DOHH2 (cell line): ENCODE measurements around the gene ST6GALNAC1.

Experiments
- H3F3A ChIP-seq: fragments of 200-600 bp; sonication (generic), shearing (Covaris generic); 2 replicates; pipeline ENCODE4 v1.6.0; 2016; ENCODE audit warnings: antibody characterized with exemption, mild to moderate bottlenecking; ENCODE audit not compliant: control insufficient read depth, insufficient read depth
- H3K27ac ChIP-seq: fragments of 200-600 bp; sonication (generic); 2 replicates; pipeline ENCODE4 v1.5.1; 2014; ENCODE audit warnings: low read depth, mild to moderate bottlenecking, low read length, moderate library complexity
- H3K27me3 ChIP-seq: fragments of 200-600 bp; sonication (generic); 2 replicates; pipeline ENCODE4 v1.6.1; 2014; ENCODE audit warnings: mild to moderate bottlenecking, low read length, mixed read lengths; ENCODE audit not compliant: control insufficient read depth
- H3K36me3 ChIP-seq: fragments of 200-600 bp; sonication (generic); 2 replicates; pipeline ENCODE4 v1.6.1; 2014; ENCODE audit warnings: mild to moderate bottlenecking, low read length, moderate library complexity, mixed read lengths; ENCODE audit not compliant: control insufficient read depth
- H3K4me1 ChIP-seq: fragments of 200-600 bp; sonication (generic); 2 replicates; pipeline ENCODE4 v1.6.1; 2014; ENCODE audit warnings: mild to moderate bottlenecking, low read length, mixed read lengths; ENCODE audit not compliant: control insufficient read depth
- H3K4me2 ChIP-seq: fragments of 200-600 bp; sonication (generic); 2 replicates; pipeline ENCODE4 v1.6.0; 2014; ENCODE audit warnings: mild to moderate bottlenecking, low read length, moderate library complexity
- H3K4me3 ChIP-seq: fragments of 200-600 bp; sonication (generic); 2 replicates; pipeline ENCODE4 v1.5.1; 2014; ENCODE audit warnings: mild to moderate bottlenecking, low read length, mixed read lengths
- H3K79me2 ChIP-seq: fragments of 200-600 bp; sonication (generic); 2 replicates; pipeline ENCODE4 v1.6.1; 2014; ENCODE audit warnings: mild to moderate bottlenecking, low read length, mixed read lengths; ENCODE audit not compliant: control insufficient read depth
- H3K9me2 ChIP-seq: fragments of 200-600 bp; sonication (generic); replicated peaks from 2 replicates; pipeline ENCODE4 v1.6.1; 2014; ENCODE audit warnings: mild to moderate bottlenecking, low read length, mixed read lengths; ENCODE audit not compliant: control insufficient read depth
- H3K9me3 ChIP-seq: fragments of 200-600 bp; sonication (generic); 2 replicates; pipeline ENCODE4 v1.6.1; 2014; ENCODE audit warnings: antibody characterized with exemption, low read length, mixed read lengths; ENCODE audit not compliant: control insufficient read depth, insufficient read depth
- H4K20me1 ChIP-seq: fragments of 200-600 bp; sonication (generic); 2 replicates; pipeline ENCODE4 v1.6.0; 2014; ENCODE audit warnings: low read depth, mild to moderate bottlenecking, antibody characterized with exemption, low read length, moderate library complexity; ENCODE audit not compliant: control insufficient read depth, insufficient read depth
- EZH2phosphoT487 ChIP-seq: fragments of 200-600 bp; sonication (generic); IDR thresholded peaks from 2 replicates; pipeline ENCODE4 v1.6.1; 2017; ENCODE audit warnings: borderline replicate concordance, mild to moderate bottlenecking, antibody characterized with exemption, low read length, moderate library complexity, mixed read lengths
- TF ChIP-seq, protein P1 (sequence below): fragments of 200-600 bp; sonication (generic); IDR thresholded peaks from one replicate; pipeline ENCODE4 v1.5.1; 2014; ENCODE audit warnings: antibody characterized with exemption, mild to moderate bottlenecking, low read depth, low read length; ENCODE audit not compliant: poor library complexity, severe bottlenecking

The ST6GALNAC1 gene

DNA sequence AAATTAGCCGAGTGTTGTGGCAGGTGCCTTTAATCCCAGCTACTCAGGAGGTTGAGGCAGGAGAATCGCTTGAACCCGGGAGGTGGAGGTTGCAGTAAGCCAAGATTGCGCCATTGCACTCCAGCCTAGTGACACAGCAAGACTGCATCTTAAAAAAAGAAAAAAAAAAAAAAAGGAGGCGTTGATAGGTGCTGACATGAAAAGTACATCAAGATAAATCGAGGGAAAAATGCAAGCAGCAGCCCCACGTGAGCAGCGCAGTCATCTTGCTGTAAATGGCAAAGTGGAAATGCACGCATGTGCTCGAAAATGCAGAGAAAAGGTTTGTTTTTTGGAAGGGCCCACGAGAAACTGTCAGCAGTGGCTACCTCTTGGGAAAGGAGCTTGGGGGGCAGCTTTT is 46.3 kb upstream of the ST6GALNAC1 start:
- H3K36me3 ChIP-seq: no peaks in the 10 kb centered on the region
- H3K4me3 ChIP-seq: no peak overlapping the region
- no peak overlapping the region for H3K4me2 ChIP-seq
- H3K9me2 ChIP-seq: no peaks in the 10 kb centered on the region
- no peak for TF ChIP-seq EZH2phosphoT487
- TF ChIP-seq, protein P1, sequence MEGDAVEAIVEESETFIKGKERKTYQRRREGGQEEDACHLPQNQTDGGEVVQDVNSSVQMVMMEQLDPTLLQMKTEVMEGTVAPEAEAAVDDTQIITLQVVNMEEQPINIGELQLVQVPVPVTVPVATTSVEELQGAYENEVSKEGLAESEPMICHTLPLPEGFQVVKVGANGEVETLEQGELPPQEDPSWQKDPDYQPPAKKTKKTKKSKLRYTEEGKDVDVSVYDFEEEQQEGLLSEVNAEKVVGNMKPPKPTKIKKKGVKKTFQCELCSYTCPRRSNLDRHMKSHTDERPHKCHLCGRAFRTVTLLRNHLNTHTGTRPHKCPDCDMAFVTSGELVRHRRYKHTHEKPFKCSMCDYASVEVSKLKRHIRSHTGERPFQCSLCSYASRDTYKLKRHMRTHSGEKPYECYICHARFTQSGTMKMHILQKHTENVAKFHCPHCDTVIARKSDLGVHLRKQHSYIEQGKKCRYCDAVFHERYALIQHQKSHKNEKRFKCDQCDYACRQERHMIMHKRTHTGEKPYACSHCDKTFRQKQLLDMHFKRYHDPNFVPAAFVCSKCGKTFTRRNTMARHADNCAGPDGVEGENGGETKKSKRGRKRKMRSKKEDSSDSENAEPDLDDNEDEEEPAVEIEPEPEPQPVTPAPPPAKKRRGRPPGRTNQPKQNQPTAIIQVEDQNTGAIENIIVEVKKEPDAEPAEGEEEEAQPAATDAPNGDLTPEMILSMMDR: no peak
- no peaks in the 10 kb centered on the region for H3F3A ChIP-seq
- no peak overlapping the region for H3K27ac ChIP-seq
- peaks cover 7% of the 10 kb centered on the region; the same call in 1 of the 2 replicates for H3K27me3 ChIP-seq
- H3K4me1 ChIP-seq: no peaks in the 10 kb centered on the region
- H3K9me3 ChIP-seq: no peaks in the 10 kb centered on the region
- no peaks in the 10 kb centered on the region for H4K20me1 ChIP-seq
- no peaks in the 10 kb centered on the region for H3K79me2 ChIP-seq

DNA sequence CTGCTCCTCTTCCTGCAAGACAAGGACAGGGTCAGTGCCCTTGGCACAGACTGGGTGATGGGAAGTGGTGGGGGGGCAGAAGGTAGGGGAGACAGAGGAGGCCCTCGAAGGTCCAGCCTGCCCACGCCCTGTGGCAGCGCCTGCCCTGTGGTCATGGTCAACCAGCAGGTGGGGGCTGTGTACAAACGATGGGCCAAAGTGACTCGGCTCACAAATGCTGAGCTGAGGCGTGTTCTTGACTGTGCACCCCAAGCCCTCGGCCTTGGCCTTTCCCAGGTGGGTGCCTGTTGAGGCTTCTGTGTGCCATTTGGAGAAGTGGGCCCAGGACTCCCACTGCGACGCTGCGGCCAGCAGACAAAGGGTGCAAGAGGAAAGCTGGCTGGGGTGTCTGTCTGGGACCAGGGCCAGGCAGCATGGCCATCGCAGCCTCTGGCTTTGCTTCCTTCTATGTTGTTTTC is 44.6 kb upstream of the ST6GALNAC1 start:
- Histone ChIP-seq H3K4me1 (no peaks in the 10 kb centered on the region), H3K27me3 (peaks cover 7% of the 10 kb centered on the region; the same call in 1 of the 2 replicates), H3K4me2 (no peak overlapping the region), H3K36me3 (no peaks in the 10 kb centered on the region), H3K27ac (no peak overlapping the region), H3K9me3 (no peaks in the 10 kb centered on the region), H3K9me2 (no peaks in the 10 kb centered on the region), H3K4me3 (no peak overlapping the region), H3F3A (no peaks in the 10 kb centered on the region), H4K20me1 (no peaks in the 10 kb centered on the region), H3K79me2 (no peaks in the 10 kb centered on the region)
- no peak for TF ChIP-seq EZH2phosphoT487
- TF ChIP-seq, protein P1: no peak

DNA sequence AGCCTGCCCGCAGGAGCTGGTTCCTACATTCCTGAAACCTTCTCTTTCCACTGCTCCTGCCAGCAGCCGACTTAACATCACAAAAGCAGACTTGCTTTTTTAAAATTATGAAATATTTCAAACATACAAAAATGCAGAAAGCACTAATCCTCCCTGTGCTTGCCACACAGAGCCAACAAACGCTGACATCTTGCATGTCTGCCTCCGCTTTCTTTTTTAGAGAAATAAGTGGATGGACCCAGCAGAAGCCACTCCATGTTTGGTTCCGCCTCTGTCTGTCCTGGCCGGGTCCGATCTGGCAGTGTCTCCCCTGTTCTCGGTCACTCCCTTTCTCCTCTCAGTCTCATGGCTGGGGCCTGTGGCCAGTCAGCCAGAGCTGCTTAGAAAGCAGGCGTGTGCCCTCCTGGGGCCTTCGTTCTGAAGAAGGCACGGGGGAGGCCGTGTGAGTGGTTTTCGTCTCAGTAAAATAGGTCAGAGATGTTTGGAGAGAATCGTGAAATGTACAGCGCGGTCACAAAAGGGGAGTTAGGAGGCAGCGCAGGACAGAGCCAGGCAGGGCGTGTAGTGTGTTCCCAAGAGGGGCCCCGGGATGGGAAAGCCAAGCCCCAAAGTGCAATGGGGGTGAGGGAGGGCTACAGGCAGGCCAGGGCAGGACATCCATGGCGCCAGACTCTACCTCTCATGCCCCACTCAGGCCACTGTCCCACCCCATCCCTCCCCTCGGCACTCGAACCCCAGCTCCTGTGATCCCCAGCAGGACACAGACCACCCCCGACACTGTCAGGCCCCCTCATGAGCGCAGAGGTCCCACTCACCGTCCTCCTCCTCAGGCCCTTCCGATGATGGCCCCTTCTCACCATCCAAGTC is 44.0 kb upstream of the ST6GALNAC1 start:
- Histone ChIP-seq H3K9me2 (no peaks in the 10 kb centered on the region), H3K27ac (no peak overlapping the region), H3K36me3 (no peaks in the 10 kb centered on the region), H3K79me2 (no peaks in the 10 kb centered on the region), H3K4me3 (no peak overlapping the region), H3K4me1 (no peaks in the 10 kb centered on the region), H3F3A (no peaks in the 10 kb centered on the region), H3K27me3 (peaks cover 6% of the 10 kb centered on the region; the same call in 1 of the 2 replicates), H3K9me3 (no peaks in the 10 kb centered on the region), H3K4me2 (no peak overlapping the region), H4K20me1 (no peaks in the 10 kb centered on the region)
- TF ChIP-seq EZH2phosphoT487: no peak
- TF ChIP-seq, protein P1: no peak
